GM12875 (cell line): ENCODE measurements around the gene RSL24D1.

Source experiments
- H3K4me3 ChIP-seq: one replicate; pipeline ENCODE4 v1.5.1; 2011; ENCODE audit warnings: low read depth, low read length, control low read depth
- CTCF ChIP-seq: IDR thresholded peaks from 2 replicates; pipeline ENCODE4 v1.5.1; 2011; ENCODE audit warnings: low read depth, mild to moderate bottlenecking, control low read depth, inconsistent platforms, low read length, moderate library complexity, borderline replicate concordance; ENCODE audit not compliant: insufficient read depth

The RSL24D1 gene

GRCh38 chr15:55237219-55238130 lies 40.7 kb upstream of the RSL24D1 start:
- H3K4me3 ChIP-seq = no peak overlapping the region

GRCh38 chr15:55235546-55236036 lies 38.9 kb upstream of the RSL24D1 start:
- no peak for TF ChIP-seq CTCF
- H3K4me3 ChIP-seq = no peak overlapping the region

More at GRCh38 chr15:55237219-55238130, 40.7 kb upstream of the RSL24D1 start:
- TF ChIP-seq CTCF = no peak

GRCh38 chr15:55234800-55235104 lies 38.0 kb upstream of the RSL24D1 start:
- H3K4me3 ChIP-seq = no peak overlapping the region
- no peak for TF ChIP-seq CTCF

GRCh38 chr15:55234104-55234799 lies 37.5 kb upstream of the RSL24D1 start:
- no peak overlapping the region for H3K4me3 ChIP-seq
- no peak for TF ChIP-seq CTCF

GRCh38 chr15:55231455-55231854 lies 34.7 kb upstream of the RSL24D1 start:
- no peak overlapping the region for H3K4me3 ChIP-seq
- no peak for TF ChIP-seq CTCF

GRCh38 chr15:55230953-55231352 lies 34.2 kb upstream of the RSL24D1 start:
- TF ChIP-seq CTCF = no peak
- H3K4me3 ChIP-seq = no peak overlapping the region
